SU-DHL-6 (cell line): Measurements from ENCODE around the gene THEMIS.

Experiments
- H2AFZ ChIP-seq: fragments of 200-600 bp; sonication (generic); 2 replicates; pipeline ENCODE4 v1.6.1; 2014; ENCODE audit warnings: low read depth, mild to moderate bottlenecking, moderate library complexity, mixed read lengths, antibody characterized with exemption, low read length; ENCODE audit not compliant: severe bottlenecking
- H3F3A ChIP-seq: fragments of 200-600 bp; shearing (Covaris generic); 2 replicates; pipeline ENCODE4 v1.6.0; 2016; ENCODE audit warnings: antibody characterized with exemption, mild to moderate bottlenecking; ENCODE audit not compliant: insufficient read depth
- H3K27ac ChIP-seq: fragments of 200-600 bp; sonication (generic); 2 replicates; pipeline ENCODE4 v1.5.1; 2016; ENCODE audit warnings: low read depth, mild to moderate bottlenecking, low read length, moderate library complexity, mixed read lengths
- H3K27me3 ChIP-seq: fragments of 200-600 bp; sonication (generic), shearing (Covaris generic); 2 replicates; pipeline ENCODE4 v1.6.0; 2014; ENCODE audit warnings: mild to moderate bottlenecking, low read length
- H3K36me3 ChIP-seq: fragments of 200-600 bp; sonication (generic); 2 replicates; pipeline ENCODE4 v1.6.1; 2014; ENCODE audit warnings: mild to moderate bottlenecking, low read length, mixed read lengths
- H3K4me2 ChIP-seq: fragments of 300-600, 200-600 bp; shearing (Covaris generic), sonication (generic); 2 replicates; pipeline ENCODE4 v1.6.0; 2014; ENCODE audit warnings: low read length, low read depth, mild to moderate bottlenecking; ENCODE audit not compliant: poor library complexity, severe bottlenecking
- H3K4me3 ChIP-seq: fragments of 200-600 bp; sonication (generic); 2 replicates; pipeline ENCODE4 v1.5.1; 2014; ENCODE audit warnings: antibody characterized with exemption, low read length, mild to moderate bottlenecking, mixed read lengths; ENCODE audit not compliant: insufficient read depth, poor library complexity, severe bottlenecking
- H3K79me2 ChIP-seq: fragments of 200-600 bp; sonication (generic); 2 replicates; pipeline ENCODE4 v1.6.1; 2014; ENCODE audit warnings: mild to moderate bottlenecking, low read length, moderate library complexity; ENCODE audit not compliant: insufficient read depth
- H3K9ac ChIP-seq: fragments of 200-600 bp; sonication (generic); 2 replicates; pipeline ENCODE4 v1.7.0; 2014; ENCODE audit warnings: mild to moderate bottlenecking, low read length
- H3K9me2 ChIP-seq: fragments of 200-600 bp; sonication (generic); replicated peaks from 2 replicates; pipeline ENCODE4 v1.6.1; 2014; ENCODE audit warnings: low read length; ENCODE audit not compliant: insufficient read depth
- H3K9me3 ChIP-seq: fragments of 200-600 bp; sonication (generic); 2 replicates; pipeline ENCODE4 v1.6.1; 2014; ENCODE audit warnings: low read length, mixed read lengths; ENCODE audit not compliant: insufficient read depth
- H4K20me1 ChIP-seq: fragments of 200-600 bp; sonication (generic); 2 replicates; pipeline ENCODE4 v1.6.1; 2014; ENCODE audit warnings: low read depth, mild to moderate bottlenecking, antibody characterized with exemption, low read length, moderate library complexity, mixed read lengths
- CTCF ChIP-seq: fragments of 200-600 bp; sonication (generic); IDR thresholded peaks from one replicate; pipeline ENCODE4 v1.5.1; 2017; ENCODE audit warnings: antibody characterized with exemption, mild to moderate bottlenecking, low read length, moderate library complexity; ENCODE audit not compliant: insufficient read depth, poor library complexity, severe bottlenecking
- EZH2phosphoT487 ChIP-seq: fragments of 200-600 bp; sonication (generic), shearing (Covaris generic); conservative IDR thresholded peaks from 2 replicates; pipeline ENCODE4 v1.6.1; 2018; ENCODE audit warnings: mild to moderate bottlenecking, antibody characterized with exemption, low read length, moderate library complexity, mixed read lengths

Gene THEMIS

DNA sequence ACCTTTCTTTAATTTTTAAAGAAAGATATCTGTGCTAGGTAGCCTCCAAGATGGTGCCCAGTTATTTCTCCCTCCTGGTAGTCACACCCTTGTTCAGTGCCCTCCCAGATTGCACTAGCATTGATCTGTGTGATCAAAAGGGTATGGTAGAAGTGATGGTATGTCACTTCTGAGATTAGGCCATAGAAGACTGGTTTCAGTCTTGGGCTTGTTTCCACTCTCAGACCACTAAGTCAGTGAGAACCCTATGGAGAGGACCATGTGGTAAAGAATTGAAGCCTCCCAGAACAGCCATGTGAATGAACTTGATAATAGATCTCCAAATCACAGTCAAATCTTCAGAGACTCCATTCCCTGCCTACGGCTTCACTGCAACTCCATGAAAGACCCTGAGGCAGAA lies 57.3 kb downstream of the THEMIS start:
- Histone ChIP-seq H3K4me2 (no peak overlapping the region), H3K9me2 (no peaks in the 10 kb centered on the region), H3K4me3 (no peak overlapping the region), H3K9ac (no peak overlapping the region), H3K27ac (no peak overlapping the region), H3K79me2 (no peaks in the 10 kb centered on the region), H4K20me1 (no peaks in the 10 kb centered on the region), H3K36me3 (no peaks in the 10 kb centered on the region), H3F3A (no peaks in the 10 kb centered on the region), H2AFZ (no peak overlapping the region), H3K9me3 (no peaks in the 10 kb centered on the region), H3K27me3 (no peaks in the 10 kb centered on the region)
- TF ChIP-seq CTCF (no peak), EZH2phosphoT487 (no peak)

DNA sequence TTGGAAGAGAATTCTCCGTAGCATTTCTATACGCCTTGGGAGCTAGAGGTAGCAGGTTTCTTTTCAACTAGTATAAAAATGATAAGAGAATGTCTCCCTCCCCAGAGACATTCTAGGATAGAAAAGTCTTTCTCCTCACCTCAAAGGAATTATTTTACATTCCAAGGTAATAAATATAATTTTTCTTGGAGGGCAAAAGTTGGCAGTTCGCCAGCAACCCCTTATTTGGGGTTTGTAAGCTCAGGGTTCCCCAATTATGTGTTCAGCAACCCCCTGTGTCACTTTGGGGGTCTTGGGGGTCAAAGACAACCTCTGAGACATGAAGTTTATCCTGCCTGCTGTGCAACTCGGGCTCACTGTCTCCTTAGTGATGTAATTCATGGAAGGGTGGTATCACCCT lies 58.3 kb downstream of the THEMIS start:
- H3K4me3 ChIP-seq, result no peak overlapping the region
- TF ChIP-seq EZH2phosphoT487, result no peak
- no peak for TF ChIP-seq CTCF

GRCh38 chr6:127841811-127842210 lies 59.0 kb downstream of the THEMIS start:
- H3K36me3 ChIP-seq, result no peaks in the 10 kb centered on the region
- H3F3A ChIP-seq, result no peaks in the 10 kb centered on the region
- H2AFZ ChIP-seq, result no peak overlapping the region
- H3K4me2 ChIP-seq, result no peak overlapping the region
- no peaks in the 10 kb centered on the region for H3K9me3 ChIP-seq
- H3K9me2 ChIP-seq, result no peaks in the 10 kb centered on the region
- TF ChIP-seq EZH2phosphoT487 (no peak), CTCF (no peak)
- no peaks in the 10 kb centered on the region; the same call in 1 of the 2 replicates for H4K20me1 ChIP-seq
- H3K27me3 ChIP-seq, result no peaks in the 10 kb centered on the region
- H3K4me3 ChIP-seq, result no peak overlapping the region
- no peaks in the 10 kb centered on the region for H3K79me2 ChIP-seq
- H3K9ac ChIP-seq, result no peak overlapping the region
- no peak overlapping the region for H3K27ac ChIP-seq

More for the DNA sequence above, 58.3 kb downstream of the THEMIS start:
- Histone ChIP-seq H3K27ac (no peak overlapping the region), H3K36me3 (no peaks in the 10 kb centered on the region), H3K27me3 (no peaks in the 10 kb centered on the region), H3F3A (no peaks in the 10 kb centered on the region), H3K79me2 (no peaks in the 10 kb centered on the region), H3K9ac (no peak overlapping the region), H3K9me2 (no peaks in the 10 kb centered on the region), H2AFZ (no peak overlapping the region), H3K4me2 (no peak overlapping the region), H4K20me1 (no peaks in the 10 kb centered on the region; the same call in 1 of the 2 replicates), H3K9me3 (no peaks in the 10 kb centered on the region)
